Measurements from ENCODE around the gene ULK4. TPM values are rescaled to one million over a fixed set of nuclear protein-coding genes. Genes with fewer than 3 reads are reported as not detected.

ULK4 gene
- total and polyA plus RNA-seq, 10 donors, result 2.0 to 33.3 (median 12.9) TPM

GRCh38 chr3:41207355-41207754, 754.5 kb downstream of the ULK4 start:
- intact Hi-C loops (cut with DNase I; ENCODE audit: low total_unique reads), result loop anchor here (10.0 kb wide), 1 partner anchor 623 kb away; no protein-coding TSS in a partner anchor
- Histone ChIP-seq H3K36me3 (peaks cover 0 to 12% (median 0%) of the 10 kb centered on the region in 6 donors), H3K9me3 (no peaks in the 10 kb centered on the region), H3K4me1 (peaks cover 52 to 98% (median 89%) of the 10 kb centered on the region in 6 donors), H3K27me3 (replicated peaks in 1 of 7) (no peaks in the 10 kb centered on the region), H3K27ac (no peak overlapping the region), H3K4me3 (no peak overlapping the region)
- 46 to 69% (median 57%) methylated on average over 1 of the region's 1 CpG for WGBS, 5 donors
- TF ChIP-seq CTCF (IDR thresholded peaks at IDR 0.05 in 8 of 11, conservative IDR thresholded peaks at IDR 0.05 in 3 of 11) (no peak), POLR2AphosphoS5 (IDR thresholded peaks at IDR 0.05) (no peak), POLR2A (IDR thresholded peaks at IDR 0.05) (no peak)
- no peak for DNase-seq

GRCh38 chr3:41205591-41205990, 756.3 kb downstream of the ULK4 start:
- DNase-seq, result no peak
- Histone ChIP-seq H3K4me1 (peaks cover 56 to 100% (median 96%) of the 10 kb centered on the region in 6 donors), H3K27me3 (replicated peaks in 1 of 7) (no peaks in the 10 kb centered on the region), H3K36me3 (peaks cover 0 to 6% (median 0%) of the 10 kb centered on the region in 6 donors), H3K4me3 (peak overlapping the region in 1 of 8 donors; percentile 17), H3K27ac (no peak overlapping the region), H3K9me3 (no peaks in the 10 kb centered on the region)
- intact Hi-C loops (cut with DNase I; ENCODE audit: low total_unique reads), result loop anchor here (10.0 kb wide), 1 partner anchor 621 kb away; no protein-coding TSS in a partner anchor
- 86 to 89% (median 88%) methylated on average over 9 of the region's 9 CpGs for WGBS, 5 donors
- no peak for TF ChIP-seq POLR2A (IDR thresholded peaks at IDR 0.05)
- TF ChIP-seq POLR2AphosphoS5 (IDR thresholded peaks at IDR 0.05), result no peak
- TF ChIP-seq CTCF (IDR thresholded peaks at IDR 0.05 in 8 of 11, conservative IDR thresholded peaks at IDR 0.05 in 3 of 11), result no peak

- Histone ChIP-seq H3K27me3 (replicated peaks in 1 of 7) (no peaks in the 10 kb centered on the region), H3K9me3 (no peaks in the 10 kb centered on the region), H3K36me3 (no peaks in the 10 kb centered on the region), H3K4me1 (peaks cover 56 to 93% (median 87%) of the 10 kb centered on the region in 6 donors), H3K4me3 (peak overlapping the region in 1 of 8 donors; percentile 5), H3K27ac (no peak overlapping the region)
- TF ChIP-seq CTCF (IDR thresholded peaks at IDR 0.05 in 8 of 11, conservative IDR thresholded peaks at IDR 0.05 in 3 of 11) (no peak), POLR2A (IDR thresholded peaks at IDR 0.05) (no peak), POLR2AphosphoS5 (IDR thresholded peaks at IDR 0.05) (no peak)
- intact Hi-C loops (cut with DNase I; ENCODE audit: low total_unique reads), result loop anchor here (10.0 kb wide), 1 partner anchor 620 kb away; no protein-coding TSS in a partner anchor
- 80 to 96% (median 92%) methylated on average over 1 of the region's 1 CpG for WGBS, 5 donors
- no peak for DNase-seq
Measured at GRCh38 chr3:41204369-41204768, 757.5 kb downstream of the ULK4 start.

GRCh38 chr3:41202834-41203345, 759.0 kb downstream of the ULK4 start:
- Histone ChIP-seq H3K27ac (peak overlapping the region in 3 of 8 donors; percentile 4 to 36 (median 33)), H3K27me3 (replicated peaks in 1 of 7) (no peaks in the 10 kb centered on the region), H3K9me3 (no peaks in the 10 kb centered on the region), H3K36me3 (no peaks in the 10 kb centered on the region), H3K4me3 (peak overlapping the region in 3 of 8 donors; percentile 81 to 89 (median 81)), H3K4me1 (peaks cover 54 to 86% (median 81%) of the 10 kb centered on the region in 6 donors)
- no peak for DNase-seq
- no peak for TF ChIP-seq POLR2A (IDR thresholded peaks at IDR 0.05)
- TF ChIP-seq POLR2AphosphoS5 (IDR thresholded peaks at IDR 0.05), result no peak
- TF ChIP-seq CTCF (IDR thresholded peaks at IDR 0.05 in 8 of 11, conservative IDR thresholded peaks at IDR 0.05 in 3 of 11), result no peak
- intact Hi-C loops (cut with DNase I; ENCODE audit: low total_unique reads), result loop anchor here (10.0 kb wide), 1 partner anchor 618 kb away; no protein-coding TSS in a partner anchor

Measured in spleen (tissue), 11 donors.